ENCODE data around the gene GPR68.

Gene GPR68

GRCh38 chr14:91244501-91244901 lies at the start of gene GPR68:
Gene GPR68, minus strand, starts transcription at chr14:91244704. Its CDS starts 9,654 bp downstream, at chr14:91235050.
- Histone ChIP-seq H3K27me3 (ENCODE audit: control insufficient read depth, low read length) (no peaks in the 10 kb centered on the region), H3F3A (ENCODE audit: control insufficient read depth, insufficient read depth) (peaks cover 25% of the 10 kb centered on the region), H3K36me3 (ENCODE audit: control insufficient read depth, low read length) (no peaks in the 10 kb centered on the region), H4K20me1 (ENCODE audit: control insufficient read depth, insufficient read depth, low read depth, low read length) (no peaks in the 10 kb centered on the region), H3K79me2 (ENCODE audit: control insufficient read depth, low read length) (peaks cover 4% of the 10 kb centered on the region; the same call in 1 of the 2 replicates), H3K4me2 (ENCODE audit: low read length) (peak within 1 kb of the TSS; percentile 88), H3K4me1 (ENCODE audit: control insufficient read depth, low read length) (peaks cover 73% of the 10 kb centered on the region), H3K27ac (ENCODE audit: low read depth, low read length) (peak within 1 kb of the TSS; percentile 90), H3K4me3 (ENCODE audit: low read length) (peak within 1 kb of the TSS; percentile 69), H3K9me2 (replicated peaks; ENCODE audit: control insufficient read depth, low read length) (no peaks in the 10 kb centered on the region), H3K9me3 (ENCODE audit: control insufficient read depth, insufficient read depth, low read length) (no peaks in the 10 kb centered on the region)
- TF ChIP-seq EZH2phosphoT487 (IDR thresholded peaks at IDR 0.05; ENCODE audit: borderline replicate concordance, low read length) (no peak), CTCF (IDR thresholded peaks at IDR 0.05; ENCODE audit: low read depth, low read length, poor library complexity, severe bottlenecking) (no peak)

DNA sequence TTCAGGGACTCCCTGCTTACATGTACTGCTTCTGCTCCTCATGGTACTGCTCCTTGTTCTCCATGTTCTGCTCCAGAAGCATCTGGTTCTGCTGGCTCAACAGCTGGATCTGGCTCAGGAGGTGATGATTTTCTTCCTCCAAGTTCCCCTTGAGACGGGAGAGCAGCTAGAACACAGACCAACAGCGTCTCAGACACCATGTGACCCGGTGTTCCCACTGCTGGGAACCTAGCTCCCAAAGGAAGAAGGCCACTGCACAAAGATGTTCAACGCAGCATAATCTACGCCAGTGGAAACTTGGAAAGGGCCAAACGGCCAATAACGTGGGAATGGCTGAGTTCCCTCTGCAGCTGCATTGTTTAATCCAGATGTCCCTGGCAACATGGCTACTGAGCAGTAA lies 49.6 kb upstream of the GPR68 start:
- no peak overlapping the region for H3K4me3 ChIP-seq (ENCODE audit: low read length)
- H3K9me3 ChIP-seq (ENCODE audit: control insufficient read depth, insufficient read depth, low read length): no peaks in the 10 kb centered on the region
- H3K36me3 ChIP-seq (ENCODE audit: control insufficient read depth, low read length): peaks cover 100% of the 10 kb centered on the region
- H3K79me2 ChIP-seq (ENCODE audit: control insufficient read depth, low read length): no peaks in the 10 kb centered on the region; the same call in 1 of the 2 replicates
- H3F3A ChIP-seq (ENCODE audit: control insufficient read depth, insufficient read depth): peaks cover 14% of the 10 kb centered on the region
- no peaks in the 10 kb centered on the region for H3K27me3 ChIP-seq (ENCODE audit: control insufficient read depth, low read length)
- TF ChIP-seq CTCF (IDR thresholded peaks at IDR 0.05; ENCODE audit: low read depth, low read length, poor library complexity, severe bottlenecking) (no peak), EZH2phosphoT487 (IDR thresholded peaks at IDR 0.05; ENCODE audit: borderline replicate concordance, low read length) (no peak)
- H3K4me2 ChIP-seq (ENCODE audit: low read length): no peak overlapping the region
- no peaks in the 10 kb centered on the region for H3K9me2 ChIP-seq (replicated peaks; ENCODE audit: control insufficient read depth, low read length)
- no peak overlapping the region for H3K27ac ChIP-seq (ENCODE audit: low read depth, low read length)
- no peaks in the 10 kb centered on the region for H4K20me1 ChIP-seq (ENCODE audit: control insufficient read depth, insufficient read depth, low read depth, low read length)
- H3K4me1 ChIP-seq (ENCODE audit: control insufficient read depth, low read length): no peaks in the 10 kb centered on the region

- TF ChIP-seq CTCF (IDR thresholded peaks at IDR 0.05; ENCODE audit: low read depth, low read length, poor library complexity, severe bottlenecking): no peak
- no peak for TF ChIP-seq EZH2phosphoT487 (IDR thresholded peaks at IDR 0.05; ENCODE audit: borderline replicate concordance, low read length)
- no peaks in the 10 kb centered on the region for H3K9me2 ChIP-seq (replicated peaks; ENCODE audit: control insufficient read depth, low read length)
Measured at GRCh38 chr14:91293281-91293680, 48.8 kb upstream of the GPR68 start.

More at GRCh38 chr14:91293281-91293680, 48.8 kb upstream of the GPR68 start:
- H3K9me3 ChIP-seq (ENCODE audit: control insufficient read depth, insufficient read depth, low read length): no peaks in the 10 kb centered on the region
- peaks cover 16% of the 10 kb centered on the region for H3F3A ChIP-seq (ENCODE audit: control insufficient read depth, insufficient read depth)
- H3K79me2 ChIP-seq (ENCODE audit: control insufficient read depth, low read length): no peaks in the 10 kb centered on the region; the same call in 1 of the 2 replicates
- no peaks in the 10 kb centered on the region for H3K4me1 ChIP-seq (ENCODE audit: control insufficient read depth, low read length)
- no peak overlapping the region for H3K4me3 ChIP-seq (ENCODE audit: low read length)
- no peak overlapping the region for H3K27ac ChIP-seq (ENCODE audit: low read depth, low read length)
- peaks cover 96% of the 10 kb centered on the region for H3K36me3 ChIP-seq (ENCODE audit: control insufficient read depth, low read length)
- no peaks in the 10 kb centered on the region for H3K27me3 ChIP-seq (ENCODE audit: control insufficient read depth, low read length)
- no peak overlapping the region for H3K4me2 ChIP-seq (ENCODE audit: low read length)
- no peaks in the 10 kb centered on the region for H4K20me1 ChIP-seq (ENCODE audit: control insufficient read depth, insufficient read depth, low read depth, low read length)
